ENCODE measurements around the gene RBFA. TPM values are rescaled to one million over a fixed set of nuclear protein-coding genes. Genes with fewer than 3 reads are reported as not detected.
"Not testable (repeated sequence)": the region's sequence is repeated elsewhere in the genome, so short reads cannot be mapped to it uniquely, and the experiment has no call there.

Gene RBFA
- total and polyA plus RNA-seq, 2 donors: 22.7 to 33.3 TPM

- no peak for DNase-seq (ENCODE audit: extremely low spot score)
- WGBS: 77% methylated on average over 16 of the region's 16 CpGs
- no peak overlapping the region for H3K27ac ChIP-seq (ENCODE audit: low read depth)
- no peak overlapping the region for H3K4me3 ChIP-seq (ENCODE audit: low read depth, low read length)
- no peaks in the 10 kb centered on the region for H3K36me3 ChIP-seq (ENCODE audit: insufficient read depth)
- H3K4me1 ChIP-seq (ENCODE audit: insufficient read depth): no peaks in the 10 kb centered on the region
These were observed 24.3 kb upstream of the RBFA start for GRCh38 chr18:80009661-80010550.

DNA sequence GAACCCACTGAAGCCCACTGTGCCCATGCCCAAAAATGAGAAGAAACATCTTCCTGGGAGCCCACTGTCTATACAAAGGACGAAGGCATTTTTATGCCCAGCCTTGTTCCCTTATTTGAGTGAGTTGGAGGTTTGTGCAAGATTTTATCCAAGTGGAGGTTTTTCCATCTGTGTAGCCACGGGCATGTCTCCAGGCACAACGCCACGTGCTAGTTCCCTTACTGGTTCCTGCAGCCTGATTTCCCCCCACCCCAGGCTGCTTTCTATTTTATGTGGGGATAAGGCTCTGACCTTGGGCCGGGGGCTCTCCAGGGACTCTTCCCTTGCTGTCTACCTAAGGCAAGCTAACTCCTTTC, 23.7 kb upstream of the RBFA start:
- Histone ChIP-seq H3K36me3 (ENCODE audit: insufficient read depth) (no peaks in the 10 kb centered on the region), H3K4me3 (ENCODE audit: low read depth, low read length) (no peak overlapping the region), H3K4me1 (ENCODE audit: insufficient read depth) (no peaks in the 10 kb centered on the region), H3K27ac (ENCODE audit: low read depth) (no peak overlapping the region)
- 73% methylated on average over 5 of the region's 5 CpGs for WGBS
- DNase-seq (ENCODE audit: extremely low spot score): no peak

GRCh38 chr18:80011496-80012137, 22.6 kb upstream of the RBFA start:
- WGBS: 91% methylated on average over 14 of the region's 14 CpGs
- H3K27ac ChIP-seq (ENCODE audit: low read depth); H3K36me3 ChIP-seq (ENCODE audit: insufficient read depth); DNase-seq (ENCODE audit: extremely low spot score); H3K4me1 ChIP-seq (ENCODE audit: insufficient read depth); H3K4me3 ChIP-seq (ENCODE audit: low read depth, low read length): not testable (repeated sequence)

- no peak overlapping the region for H3K4me3 ChIP-seq (ENCODE audit: low read depth, low read length)
- 98% methylated on average over 20 of the region's 20 CpGs for WGBS
- no peaks in the 10 kb centered on the region for H3K4me1 ChIP-seq (ENCODE audit: insufficient read depth)
- H3K27ac ChIP-seq (ENCODE audit: low read depth): no peak overlapping the region
- DNase-seq (ENCODE audit: extremely low spot score): no peak
- H3K36me3 ChIP-seq (ENCODE audit: insufficient read depth): no peaks in the 10 kb centered on the region
These were observed 21.5 kb upstream of the RBFA start for GRCh38 chr18:80012714-80013113.

- Histone ChIP-seq H3K4me1 (ENCODE audit: insufficient read depth) (no peaks in the 10 kb centered on the region), H3K36me3 (ENCODE audit: insufficient read depth) (no peaks in the 10 kb centered on the region), H3K4me3 (ENCODE audit: low read depth, low read length) (no peak overlapping the region), H3K27ac (ENCODE audit: low read depth) (no peak overlapping the region)
- 44% methylated on average over 1 of the region's 1 CpG for WGBS
- no peak for DNase-seq (ENCODE audit: extremely low spot score)
These were observed 11.6 kb upstream of the RBFA start for GRCh38 chr18:80022613-80023012.

DNA sequence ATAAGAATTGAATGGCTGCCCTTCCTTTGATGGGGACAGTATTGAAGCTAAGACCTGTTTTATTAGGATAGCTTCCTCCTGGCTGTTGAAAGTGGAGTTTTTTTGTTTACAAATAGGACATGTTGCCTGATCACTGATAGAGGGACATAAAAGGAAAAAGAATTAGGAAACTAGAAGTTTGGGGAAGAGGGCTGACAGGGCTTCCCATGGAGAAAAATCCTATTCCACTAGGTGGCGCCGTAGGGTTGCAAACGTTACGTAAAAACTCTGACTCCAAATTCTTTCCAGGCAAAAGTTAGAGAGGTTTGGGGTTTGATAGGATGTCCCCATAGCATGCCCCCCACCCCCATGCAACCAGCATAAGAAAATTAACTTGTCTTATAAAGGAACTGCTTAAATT, 11.1 kb upstream of the RBFA start:
- Histone ChIP-seq H3K4me1 (ENCODE audit: insufficient read depth) (no peaks in the 10 kb centered on the region), H3K27ac (ENCODE audit: low read depth) (no peak overlapping the region), H3K36me3 (ENCODE audit: insufficient read depth) (no peaks in the 10 kb centered on the region), H3K4me3 (ENCODE audit: low read depth, low read length) (no peak overlapping the region)
- WGBS: 66% methylated on average over 4 of the region's 4 CpGs
- DNase-seq (ENCODE audit: extremely low spot score): no peak

DNA sequence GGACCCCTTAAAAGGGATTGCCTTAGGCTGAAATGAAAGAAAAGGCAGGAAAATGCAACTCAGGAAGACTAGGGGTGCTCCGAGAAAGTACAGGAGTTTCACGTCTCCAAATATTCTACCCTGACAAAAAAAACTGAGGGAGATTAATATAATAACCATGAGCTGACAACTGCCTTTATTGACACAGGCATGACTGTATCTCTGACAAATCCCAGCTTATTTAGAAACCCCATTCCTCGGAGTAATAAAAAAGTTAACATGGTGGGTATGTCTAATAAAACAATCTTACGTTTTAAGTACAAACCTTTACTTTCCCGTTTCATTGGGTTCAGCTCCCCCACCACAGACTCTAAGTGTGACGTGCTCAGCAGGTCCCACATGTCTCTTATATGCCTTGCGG, 7.9 kb upstream of the RBFA start:
- DNase-seq (ENCODE audit: extremely low spot score): no peak
- H3K4me1 ChIP-seq (ENCODE audit: insufficient read depth): no peaks in the 10 kb centered on the region
- H3K36me3 ChIP-seq (ENCODE audit: insufficient read depth): no peaks in the 10 kb centered on the region
- H3K27ac ChIP-seq (ENCODE audit: low read depth): no peak overlapping the region
- no peak overlapping the region for H3K4me3 ChIP-seq (ENCODE audit: low read depth, low read length)
- 96% methylated on average over 7 of the region's 7 CpGs for WGBS

DNA sequence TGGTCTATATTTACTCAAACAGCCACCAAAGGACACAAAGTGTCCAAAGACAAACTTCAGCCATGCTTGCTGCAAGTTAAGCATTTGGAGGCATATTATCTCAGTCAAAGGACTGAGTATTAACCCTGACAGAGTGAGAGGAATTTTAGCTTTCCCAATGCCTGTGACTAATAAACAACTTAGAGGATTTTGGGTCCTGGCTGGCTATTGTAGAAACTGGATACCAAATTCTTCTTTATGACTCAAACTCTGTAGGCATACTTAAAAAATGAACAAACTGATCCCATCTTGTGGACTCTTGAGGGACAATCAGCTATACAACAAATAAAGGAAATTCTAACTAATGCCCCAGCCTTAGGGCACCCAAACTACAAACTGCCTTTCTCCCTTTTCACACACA, 6.5 kb upstream of the RBFA start:
- H3K36me3 ChIP-seq (ENCODE audit: insufficient read depth): not testable (repeated sequence)

DNA sequence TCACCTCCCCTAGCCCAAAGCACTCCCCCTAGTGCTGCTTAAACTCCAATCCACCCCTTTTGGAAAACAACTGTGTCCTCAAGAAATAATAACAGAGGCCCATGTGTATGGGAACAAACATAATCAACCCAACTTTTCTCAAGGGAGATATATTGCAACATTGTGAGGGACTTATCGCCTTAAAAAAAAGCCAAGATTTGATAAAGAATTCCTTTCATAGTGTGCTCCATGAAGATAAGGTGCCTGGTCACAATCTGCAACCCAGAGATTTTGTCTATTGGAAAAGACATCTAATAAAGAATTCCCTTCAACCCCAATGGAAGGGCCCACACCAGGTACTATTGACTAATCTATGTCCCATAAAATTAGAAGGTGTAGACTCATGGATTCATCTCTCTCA, 4.5 kb upstream of the RBFA start:
- no peak for DNase-seq (ENCODE audit: extremely low spot score)
- no peaks in the 10 kb centered on the region for H3K36me3 ChIP-seq (ENCODE audit: insufficient read depth)
- H3K27ac ChIP-seq (ENCODE audit: low read depth): no peak overlapping the region
- H3K4me3 ChIP-seq (ENCODE audit: low read depth, low read length): no peak overlapping the region
- 99% methylated on average over 1 of the region's 1 CpG for WGBS
- no peaks in the 10 kb centered on the region for H3K4me1 ChIP-seq (ENCODE audit: insufficient read depth)

More for the DNA sequence above, 6.5 kb upstream of the RBFA start:
- not testable (repeated sequence) for H3K4me3 ChIP-seq (ENCODE audit: low read depth, low read length); H3K4me1 ChIP-seq (ENCODE audit: insufficient read depth); DNase-seq (ENCODE audit: extremely low spot score); H3K27ac ChIP-seq (ENCODE audit: low read depth)

DNA sequence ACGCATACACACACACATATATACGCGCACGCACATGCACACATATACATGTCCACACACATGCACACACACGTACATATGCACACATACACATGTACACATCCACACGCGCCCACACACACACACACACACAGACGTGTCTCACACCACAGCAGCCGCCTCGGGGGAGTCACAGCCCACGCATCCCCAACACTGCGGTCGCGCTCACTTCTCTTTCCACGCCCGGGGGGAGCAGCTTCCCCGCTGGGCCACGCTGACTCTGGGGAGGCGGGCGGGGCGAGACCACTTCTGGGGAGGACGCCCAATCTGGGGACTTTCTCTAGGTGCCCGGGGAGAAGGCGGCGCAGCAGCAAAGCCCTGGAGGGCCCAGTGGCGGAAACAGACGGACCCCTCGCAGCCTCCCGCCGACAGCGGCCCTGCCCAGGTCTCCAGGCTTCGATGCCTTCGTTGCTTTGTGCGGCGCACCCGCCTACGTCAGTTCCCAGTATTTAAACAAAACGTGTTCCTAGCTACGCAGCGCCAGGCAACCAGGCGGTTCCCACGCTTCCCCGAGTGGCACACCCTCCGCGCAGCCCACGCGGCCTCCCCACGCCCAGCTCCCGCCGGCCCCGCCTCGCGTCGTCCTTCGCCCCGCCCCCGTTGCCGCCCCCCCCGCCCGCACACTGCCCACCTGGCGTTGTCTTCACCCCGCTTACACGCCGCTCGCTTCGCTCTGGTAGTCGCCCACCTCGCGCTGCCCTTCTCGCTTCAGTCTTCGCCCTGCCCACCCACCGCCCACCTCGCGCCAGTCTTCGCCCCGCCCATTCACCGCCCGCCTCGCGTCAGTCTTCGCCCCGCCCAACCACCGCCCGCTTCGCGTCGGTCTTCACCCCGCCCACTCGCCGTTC, 810 bp upstream of the RBFA start:
- H3K27ac ChIP-seq (ENCODE audit: low read depth): peak overlapping the region; percentile 94
- no peak for DNase-seq (ENCODE audit: extremely low spot score)
- H3K4me1 ChIP-seq (ENCODE audit: insufficient read depth): no peaks in the 10 kb centered on the region
- WGBS: 4% methylated on average over 89 of the region's 90 CpGs
- H3K36me3 ChIP-seq (ENCODE audit: insufficient read depth): no peaks in the 10 kb centered on the region
- peak overlapping the region; percentile 70 for H3K4me3 ChIP-seq (ENCODE audit: low read depth, low read length)

DNA sequence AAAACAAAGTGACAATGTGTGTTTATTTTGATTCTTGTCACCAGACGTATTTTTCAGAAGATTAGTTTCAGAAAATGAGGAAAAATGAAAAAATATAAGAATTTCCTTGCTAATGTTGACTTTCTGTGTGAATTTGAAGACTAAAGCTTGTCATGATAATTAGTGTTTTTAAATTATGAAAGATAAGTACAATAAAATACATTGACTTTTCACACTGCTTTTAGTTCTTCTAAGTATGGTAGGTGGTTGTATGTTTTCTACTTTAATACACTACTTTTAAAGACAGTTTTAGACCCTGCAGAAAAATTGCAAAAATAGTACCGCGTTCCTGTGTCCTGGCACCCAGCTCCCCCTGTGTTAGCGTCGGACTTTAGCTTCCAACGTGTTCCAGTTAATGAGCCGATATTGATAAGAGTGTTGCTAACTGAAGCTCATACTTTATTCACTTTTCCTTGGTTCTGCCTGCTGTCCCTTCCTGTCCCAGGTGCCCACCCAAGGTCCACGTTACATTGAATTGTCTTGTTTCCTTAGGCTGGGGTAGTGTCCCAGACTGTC, 695 bp downstream of the RBFA start:
- H3K27ac ChIP-seq (ENCODE audit: low read depth): no peak overlapping the region
- H3K36me3 ChIP-seq (ENCODE audit: insufficient read depth): no peaks in the 10 kb centered on the region
- H3K4me1 ChIP-seq (ENCODE audit: insufficient read depth): no peaks in the 10 kb centered on the region
- DNase-seq (ENCODE audit: extremely low spot score): no peak
- 6% methylated on average over 8 of the region's 8 CpGs for WGBS
- peak overlapping the region; percentile 83 for H3K4me3 ChIP-seq (ENCODE audit: low read depth, low read length)

- 81% methylated on average over 7 of the region's 7 CpGs for WGBS
- no peaks in the 10 kb centered on the region for H3K4me1 ChIP-seq (ENCODE audit: insufficient read depth)
- no peak overlapping the region for H3K4me3 ChIP-seq (ENCODE audit: low read depth, low read length)
- H3K27ac ChIP-seq (ENCODE audit: low read depth): no peak overlapping the region
- H3K36me3 ChIP-seq (ENCODE audit: insufficient read depth): no peaks in the 10 kb centered on the region
- DNase-seq (ENCODE audit: extremely low spot score): no peak
These were observed 1.8 kb downstream of the RBFA start for GRCh38 chr18:80035997-80036396.

DNA sequence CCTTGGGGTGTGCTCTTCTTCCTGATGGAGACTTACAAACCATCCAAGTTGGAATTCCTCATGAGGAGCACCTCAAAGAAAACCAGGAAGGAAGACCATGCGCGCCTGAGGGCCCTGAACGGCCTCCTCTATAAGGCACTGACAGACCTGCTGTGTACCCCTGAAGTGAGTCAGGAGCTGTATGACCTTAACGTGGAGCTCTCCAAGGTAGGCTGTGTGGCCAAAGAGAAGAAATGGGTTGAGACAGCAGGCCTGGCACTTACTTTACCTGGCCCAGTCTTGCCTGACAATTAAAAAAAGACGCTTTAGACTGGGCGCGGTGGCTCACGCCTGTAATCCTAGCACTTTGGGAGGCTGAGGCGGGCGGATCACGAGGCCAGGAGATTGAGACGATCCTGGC, 3.1 kb downstream of the RBFA start:
- H3K36me3 ChIP-seq (ENCODE audit: insufficient read depth): no peaks in the 10 kb centered on the region
- H3K27ac ChIP-seq (ENCODE audit: low read depth): no peak overlapping the region
- no peak for DNase-seq (ENCODE audit: extremely low spot score)
- H3K4me1 ChIP-seq (ENCODE audit: insufficient read depth): no peaks in the 10 kb centered on the region
- H3K4me3 ChIP-seq (ENCODE audit: low read depth, low read length): no peak overlapping the region
- 96% methylated on average over 12 of the region's 12 CpGs for WGBS
